Stimulated activated CD4-positive, alpha-beta T cell treated with anti-CD3 and anti-CD28 coated beads, Interleukin-1b, Interleukin-23, amount 100 ng/mL, for 1 hour (primary cell): ENCODE results near the gene SNX10.
"Not testable (repeated sequence)": the region's sequence is repeated elsewhere in the genome, so short reads cannot be mapped to it uniquely, and the experiment has no call there.

Experiments used
- DNase-seq, 2 donors: peaks; one replicate each; pipeline ENCODE4 v3.0.0-alpha.2; 2020; ENCODE audit warnings: low read depth in 2 of 2

SNX10 gene

DNA sequence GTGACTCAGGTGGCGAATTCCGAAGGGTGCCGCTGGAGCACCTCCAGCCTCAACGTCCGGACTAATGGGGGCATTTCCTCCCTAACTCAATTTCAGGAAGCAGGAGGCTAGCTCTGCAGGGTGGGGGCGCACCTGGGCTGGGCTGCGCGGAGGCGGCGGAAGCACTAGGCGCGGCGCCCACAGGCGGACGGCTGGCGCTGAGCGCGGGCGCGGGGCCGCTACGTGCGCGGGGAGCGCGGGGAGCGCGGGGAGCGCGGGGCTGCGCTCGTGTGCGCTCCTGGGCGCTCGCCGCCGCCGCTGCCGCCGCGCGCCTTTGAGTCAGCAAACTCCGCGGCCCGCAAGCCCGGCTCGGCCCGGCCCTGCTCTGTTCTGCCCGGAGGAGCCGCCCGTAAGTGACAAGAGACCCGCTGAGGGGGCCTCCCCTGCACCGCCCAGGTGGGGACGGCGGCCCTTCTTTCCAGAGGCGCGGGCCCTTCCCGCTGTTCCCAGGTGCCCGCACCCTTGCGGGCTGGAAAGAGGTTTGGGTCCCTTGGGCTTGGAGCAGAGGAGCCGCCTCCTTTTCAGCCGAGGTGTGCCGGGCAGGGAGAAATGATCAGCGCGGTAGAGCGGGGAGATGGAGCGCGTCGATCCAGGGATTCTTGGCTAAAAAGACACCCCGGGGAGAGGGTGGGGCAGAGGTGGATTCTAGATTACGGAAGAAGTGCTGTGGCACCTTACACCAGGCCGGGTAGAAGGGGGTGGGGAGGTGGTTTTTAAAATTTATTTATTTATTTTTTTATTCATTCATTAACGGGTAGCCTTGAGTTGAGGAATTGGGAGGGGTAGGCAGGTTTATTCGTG, at the start of gene SNX10:
Gene SNX10 (plus strand): TSS at position 164 of the 840 bp plus-strand sequence. CDS start 54,581 bp downstream, outside the sequence.
- peak; percentile 19 to 37 for DNase-seq

DNA sequence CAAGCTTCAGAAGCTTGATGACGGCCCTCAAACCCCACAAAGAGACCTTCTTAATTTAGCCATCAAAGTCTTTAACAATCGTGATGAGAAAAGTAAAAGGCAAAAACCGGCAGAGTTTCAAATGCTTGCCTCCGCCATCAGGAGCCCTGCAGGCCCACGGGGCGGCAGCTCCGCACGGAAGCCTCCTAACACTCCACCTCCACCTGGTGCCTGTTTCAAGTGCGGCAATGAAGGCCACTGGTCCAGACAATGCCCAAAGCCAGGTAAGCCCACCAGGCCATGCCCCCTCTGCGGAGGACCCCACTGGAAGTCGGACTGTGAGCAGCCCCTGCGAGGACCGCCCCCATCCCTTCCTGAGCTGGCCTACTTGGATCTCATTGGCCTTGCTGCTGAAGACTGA, 46.5 kb upstream of the SNX10 start:
- DNase-seq = no peak

DNA sequence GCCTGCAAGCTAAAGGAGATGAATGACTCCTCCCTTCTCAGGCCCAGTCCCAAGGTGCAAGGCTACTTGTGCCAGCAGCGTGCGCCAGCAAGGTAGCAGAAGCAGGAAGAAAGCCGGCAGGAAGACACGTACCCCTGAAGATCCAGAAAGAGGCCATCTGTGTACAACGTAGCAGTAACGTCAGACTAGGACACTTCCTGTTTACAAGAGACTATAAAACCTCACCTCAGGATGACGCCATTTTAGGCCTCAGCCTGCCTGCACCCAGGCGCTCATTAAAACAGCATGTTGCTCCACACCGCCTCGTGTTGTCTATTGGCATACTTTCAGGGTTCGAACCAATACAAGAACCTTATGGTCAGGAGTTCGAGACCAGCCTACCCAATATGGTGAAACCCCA, 41.4 kb upstream of the SNX10 start:
- DNase-seq = no peak

DNA sequence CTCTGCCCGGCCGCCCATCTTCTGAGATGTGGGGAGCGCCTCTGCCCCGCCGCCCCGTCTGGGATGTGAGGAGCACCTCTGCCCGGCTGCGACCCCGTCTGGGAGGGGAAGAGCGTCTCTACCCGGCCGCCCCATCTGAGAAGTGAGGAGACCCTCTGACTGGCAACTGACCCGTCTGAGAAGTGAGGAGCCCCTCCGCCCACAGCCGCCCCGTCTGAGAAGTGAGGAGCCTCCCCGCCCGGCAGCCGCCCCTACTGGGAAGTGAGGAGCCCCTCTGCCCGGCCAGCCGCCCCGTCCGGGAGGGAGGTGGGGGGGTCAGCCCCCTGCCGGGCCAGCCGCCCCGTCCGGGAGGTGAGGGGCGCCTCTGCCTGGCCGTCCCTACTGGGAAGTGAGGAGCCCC, 29.8 kb upstream of the SNX10 start:
- DNase-seq = not testable (repeated sequence)

GRCh38 chr7:26265065-26265464, 26.6 kb upstream of the SNX10 start:
- DNase-seq = no peak

GRCh38 chr7:26265499-26266075, 26.1 kb upstream of the SNX10 start:
- no peak for DNase-seq

DNA sequence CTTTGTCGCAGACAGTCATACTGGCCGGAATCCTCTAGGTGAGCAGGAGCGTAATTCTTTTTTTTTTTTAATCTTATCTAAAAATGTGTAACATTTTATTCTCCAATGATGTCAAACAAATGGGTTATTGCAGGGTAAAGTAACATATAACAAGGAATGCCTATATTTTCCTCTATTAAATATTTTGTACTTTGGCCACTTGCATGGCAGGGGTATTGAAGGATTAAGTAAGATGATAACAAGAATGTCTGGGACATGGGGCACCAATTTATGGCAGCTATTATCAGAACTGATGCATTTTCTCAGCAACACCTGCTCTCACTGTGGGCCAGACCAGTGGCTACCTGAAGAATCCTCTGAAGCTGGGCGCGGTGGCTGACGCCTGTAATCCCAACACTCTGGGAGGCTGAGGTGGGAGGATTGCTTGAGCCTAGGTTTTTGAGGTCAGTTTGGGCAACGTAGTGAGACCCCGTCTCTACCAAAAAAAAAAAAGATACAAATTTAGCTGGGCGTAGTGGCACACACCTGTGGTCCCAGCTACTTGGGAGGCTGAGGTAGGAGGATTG, 24.0 kb upstream of the SNX10 start:
- no peak for DNase-seq

DNA sequence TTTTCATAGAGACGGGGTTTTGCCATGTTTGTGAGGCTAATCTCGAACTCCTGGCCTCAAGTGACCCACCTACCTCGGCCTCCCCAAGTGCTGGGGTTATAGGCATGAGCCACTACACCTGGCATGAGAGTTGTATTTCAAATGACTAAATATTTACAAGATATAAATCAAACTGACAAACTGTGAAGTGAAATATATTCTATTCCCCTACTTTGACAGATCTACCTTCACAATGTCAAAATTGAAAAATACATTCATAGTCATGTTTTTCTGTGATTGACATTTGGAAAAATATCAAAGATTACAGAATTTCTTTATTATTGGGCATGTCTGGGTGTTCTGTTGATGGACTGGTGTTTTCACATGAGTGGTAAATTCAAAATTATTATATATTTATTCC, 16.4 kb upstream of the SNX10 start:
- no peak for DNase-seq

- no peak for DNase-seq
Observed at GRCh38 chr7:26278770-26279169, 12.9 kb upstream of the SNX10 start.

GRCh38 chr7:26279405-26279804, 12.3 kb upstream of the SNX10 start:
- no peak for DNase-seq

DNA sequence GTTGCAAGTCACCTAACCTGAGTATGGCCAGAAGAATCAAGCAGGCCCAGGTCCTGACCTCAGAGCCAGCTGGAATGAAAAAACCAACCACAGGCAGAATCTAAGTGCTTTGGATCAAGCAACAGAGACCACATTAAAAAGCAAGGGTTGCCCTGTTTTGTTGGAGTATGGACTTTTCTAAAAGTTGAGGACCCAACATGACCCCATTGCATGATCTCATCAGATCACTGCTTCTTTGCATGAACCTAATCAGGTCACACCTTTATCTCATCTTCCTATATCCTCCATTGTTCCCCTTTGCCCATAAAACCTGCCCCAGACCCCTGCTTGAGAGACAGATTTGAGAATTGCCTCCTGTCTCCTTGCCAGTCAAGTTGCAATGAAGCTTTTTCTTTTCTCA, 11.6 kb upstream of the SNX10 start:
- no peak for DNase-seq

DNA sequence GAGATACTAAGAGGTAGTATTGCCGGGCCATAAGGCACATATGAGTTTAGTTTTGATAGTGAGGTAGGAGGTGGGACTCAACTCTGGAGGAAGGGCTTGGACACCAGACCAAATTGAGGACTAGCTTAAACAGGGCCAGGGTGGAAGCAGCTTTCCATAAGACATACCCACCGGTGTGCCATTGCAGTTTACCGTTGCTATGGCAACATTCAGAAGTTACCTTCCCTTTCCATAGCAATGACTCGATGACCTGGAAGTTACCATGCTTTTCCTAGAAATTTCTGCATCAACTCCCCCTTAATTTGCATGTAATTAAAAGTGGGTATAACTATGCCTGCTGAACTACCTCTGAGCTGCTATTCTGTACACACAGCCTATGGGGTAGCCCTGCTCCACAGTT, 10.9 kb upstream of the SNX10 start:
- no peak for DNase-seq

DNA sequence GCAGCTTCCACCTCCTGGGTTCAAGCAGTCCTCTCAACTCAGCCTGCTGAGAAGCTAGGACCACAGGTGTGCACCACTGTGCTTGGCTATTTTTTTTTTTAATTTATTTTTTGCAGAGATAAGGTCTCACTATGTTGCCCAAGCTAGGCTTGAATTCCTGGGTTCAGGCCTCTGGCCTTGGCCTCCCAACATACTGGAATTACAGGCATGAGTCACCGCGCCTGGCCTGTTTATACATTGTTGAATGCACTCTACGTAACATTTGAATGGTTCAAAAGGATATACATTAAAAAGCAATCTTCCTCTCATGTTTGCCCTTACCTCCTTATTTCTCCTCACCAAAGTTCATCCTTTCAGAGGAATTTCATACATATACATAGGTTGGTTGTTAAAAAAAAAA, 7.2 kb upstream of the SNX10 start:
- DNase-seq = no peak

GRCh38 chr7:26284995-26285632, 6.5 kb upstream of the SNX10 start:
- DNase-seq = no peak

GRCh38 chr7:26286157-26286556, 5.5 kb upstream of the SNX10 start:
- no peak for DNase-seq

GRCh38 chr7:26288126-26288525, 3.5 kb upstream of the SNX10 start:
- DNase-seq = not testable (repeated sequence)

- no peak for DNase-seq
Observed at GRCh38 chr7:26291251-26291650, 411 bp upstream of the SNX10 start.

- no peak for DNase-seq
Observed at GRCh38 chr7:26292768-26293560, 1.3 kb downstream of the SNX10 start.

GRCh38 chr7:26293569-26294308, 2.1 kb downstream of the SNX10 start:
- no peak for DNase-seq

DNA sequence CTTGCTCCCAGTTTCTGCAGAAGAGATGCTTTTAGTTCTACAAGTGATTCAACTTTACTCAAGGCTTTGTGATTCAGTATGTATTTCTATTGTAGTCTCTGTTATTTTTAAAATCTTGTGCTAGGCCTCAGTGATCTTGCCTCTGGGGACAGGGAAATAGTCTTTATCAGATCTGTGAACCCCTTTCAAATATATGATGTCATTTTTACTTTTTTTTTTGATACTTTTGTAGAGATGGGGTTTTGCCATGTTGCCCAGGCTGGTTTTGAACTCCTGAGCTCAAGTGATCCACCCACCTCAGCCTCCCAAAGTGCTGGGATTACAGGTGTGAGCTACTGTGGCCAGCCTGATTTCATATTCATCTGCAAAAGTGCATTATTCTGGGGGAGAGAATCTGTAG, 3.4 kb downstream of the SNX10 start:
- no peak for DNase-seq

DNA sequence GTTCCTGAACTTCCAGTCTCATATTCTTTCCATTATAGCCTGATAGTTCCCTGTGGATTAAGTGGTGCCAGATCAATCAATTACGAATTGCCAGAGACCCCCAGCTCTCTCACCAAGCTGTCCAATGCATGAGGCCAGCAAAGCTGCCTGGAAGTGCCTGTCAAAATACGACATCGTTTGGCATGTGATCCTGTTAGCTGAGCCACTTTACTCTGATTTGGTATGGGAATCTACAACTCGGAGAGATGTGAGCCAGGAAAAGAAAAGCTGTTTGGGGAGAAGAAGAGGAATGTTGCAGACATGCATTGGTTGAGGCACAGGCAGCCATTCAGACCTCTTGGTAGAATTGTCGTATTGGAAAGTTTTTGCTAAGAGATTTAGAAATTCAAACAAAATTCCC, 3.9 kb downstream of the SNX10 start:
- DNase-seq = no peak
